IMR-90 (cell line): ENCODE results near the gene SLC19A1. TPM values are rescaled to one million over a fixed set of nuclear protein-coding genes. Genes with fewer than 3 reads are reported as not detected.

Experiments
- ATAC-seq: fragments of 200-7000 bp; cut with Tn5 transposase; 2 replicates; pipeline ENCODE4 v1.9.1; 2020; ENCODE audit warnings: low read depth, mild to moderate bottlenecking, moderate library complexity
- BruUV-seq: library from RNA; stranded (reverse); fragments of 400-500 nt; replicated peaks from 2 replicates; lab custom pipeline; 2021; lab: Mats Ljungman, UMichigan
- CTCF ChIA-PET: fragments of 300-600 bp; formaldehyde crosslinking; extraction: SDS; loops from one replicate; lab custom pipeline; 2021; ENCODE audit warnings: antibody characterized with exemption; lab: Yijun Ruan, JAX
- POLR2A ChIA-PET: fragments of 300-600 bp; sonication (Branson Sonifier 250); formaldehyde crosslinking; loops from one replicate; lab custom pipeline; 2022; ENCODE audit warnings: antibody characterized with exemption; ENCODE audit not compliant: unreplicated experiment; lab: Charles Lee
- DNase-seq: peaks from one replicate; pipeline ENCODE4 v3.0.0; 2013
- H2AFZ ChIP-seq: replicated peaks from 2 replicates; pipeline ENCODE3; 2013; ENCODE audit warnings: low read length, mild to moderate bottlenecking; ENCODE audit not compliant: poor library complexity
- H2AK5ac ChIP-seq: 2 replicates; pipeline ENCODE4 v1.6.1; 2013; ENCODE audit warnings: low read depth, low read length, inconsistent platforms
- H2AK9ac ChIP-seq: replicated peaks from 2 replicates; pipeline ENCODE3; 2013; ENCODE audit warnings: mild to moderate bottlenecking, low read depth, low read length, moderate library complexity; ENCODE audit not compliant: poor library complexity
- H2BK120ac ChIP-seq: 2 replicates; pipeline ENCODE4 v1.6.1; 2013; ENCODE audit warnings: low read depth, low read length, inconsistent platforms
- H2BK15ac ChIP-seq: 3 replicates; pipeline ENCODE4 v1.6.1; 2013; ENCODE audit warnings: low read depth, low read length, inconsistent platforms
- H2BK20ac ChIP-seq: 2 replicates; pipeline ENCODE4 v1.6.1; 2013; ENCODE audit warnings: low read depth, mild to moderate bottlenecking, inconsistent platforms, low read length, moderate library complexity
- H2BK5ac ChIP-seq: 2 replicates; pipeline ENCODE4 v1.6.1; 2013; ENCODE audit warnings: mild to moderate bottlenecking, low read depth, low read length, inconsistent platforms; ENCODE audit not compliant: poor library complexity, severe bottlenecking
- H3K14ac ChIP-seq: replicated peaks from 2 replicates; pipeline ENCODE4 v1.6.1; 2013; ENCODE audit warnings: low read depth, low read length, inconsistent platforms
- H3K18ac ChIP-seq: 2 replicates; pipeline ENCODE4 v1.6.1; 2013; ENCODE audit warnings: low read depth, low read length, control low read depth
- H3K23ac ChIP-seq: 2 replicates; pipeline ENCODE4 v1.6.1; 2013; ENCODE audit warnings: low read depth, low read length, inconsistent platforms
- H3K27ac ChIP-seq: 2 replicates; pipeline ENCODE4 v1.5.1; 2013; ENCODE audit warnings: mild to moderate bottlenecking, control low read depth, low read length; ENCODE audit not compliant: insufficient read depth
- H3K27me3 ChIP-seq: 2 replicates; pipeline ENCODE4 v1.6.1; 2013; ENCODE audit warnings: low read length; ENCODE audit not compliant: control insufficient read depth, insufficient read depth
- H3K36me3 ChIP-seq: 2 replicates; pipeline ENCODE4 v1.6.1; 2013; ENCODE audit warnings: low read length, mixed read lengths; ENCODE audit not compliant: control insufficient read depth, insufficient read depth
- H3K4ac ChIP-seq: 2 replicates; pipeline ENCODE4 v1.6.1; 2013; ENCODE audit warnings: low read depth, low read length, inconsistent platforms
- H3K4me1 ChIP-seq: 2 replicates; pipeline ENCODE4 v1.6.1; 2013; ENCODE audit warnings: low read length, mixed read lengths; ENCODE audit not compliant: control insufficient read depth, insufficient read depth
- H3K4me2 ChIP-seq: 2 replicates; pipeline ENCODE4 v1.6.1; 2013; ENCODE audit warnings: low read depth, mild to moderate bottlenecking, control low read depth, low read length, moderate library complexity
- H3K4me3 ChIP-seq: 2 replicates; pipeline ENCODE4 v1.5.1; 2013; ENCODE audit warnings: low read depth, mild to moderate bottlenecking, control low read depth, low read length, moderate library complexity; ENCODE audit not compliant: insufficient read depth
- H3K56ac ChIP-seq: 2 replicates; pipeline ENCODE4 v1.6.1; 2013; ENCODE audit warnings: low read length, inconsistent platforms; ENCODE audit not compliant: insufficient read depth; ENCODE audit errors: extremely low read depth
- H3K79me1 ChIP-seq, 2 experiments: 2 replicates each; pipeline ENCODE4 v1.6.1; 2013; ENCODE audit warnings: low read length in 2 of 2, inconsistent platforms in 1 of 2, low read depth in 1 of 2
- H3K9ac ChIP-seq: 2 replicates; pipeline ENCODE4 v1.6.1; 2013; ENCODE audit warnings: low read depth, low read length, control low read depth
- H3K9me1 ChIP-seq: 2 replicates; pipeline ENCODE4 v1.6.1; 2013; ENCODE audit warnings: low read length, inconsistent platforms; ENCODE audit not compliant: insufficient read depth
- H3K9me3 ChIP-seq: 2 replicates; pipeline ENCODE4 v1.6.1; 2013; ENCODE audit warnings: low read length; ENCODE audit not compliant: control insufficient read depth, insufficient read depth
- H4K20me1 ChIP-seq: 2 replicates; pipeline ENCODE4 v1.6.1; 2013; ENCODE audit warnings: low read length, inconsistent platforms; ENCODE audit not compliant: insufficient read depth
- H4K5ac ChIP-seq: 2 replicates; pipeline ENCODE4 v1.6.1; 2013; ENCODE audit warnings: mild to moderate bottlenecking, low read depth, low read length, control low read depth
- H4K8ac ChIP-seq, 2 experiments: 2 replicates each; pipeline ENCODE4 v1.6.1; 2013; ENCODE audit warnings: low read depth in 2 of 2, low read length in 2 of 2, control low read depth in 1 of 2, inconsistent platforms in 1 of 2
- H4K91ac ChIP-seq: 2 replicates; pipeline ENCODE4 v1.6.1; 2013; ENCODE audit warnings: low read depth, low read length, inconsistent platforms; ENCODE audit not compliant: insufficient read depth
- BHLHE40 ChIP-seq: fragments of 150-350 bp; IDR thresholded peaks from 2 replicates; pipeline ENCODE4 v1.6.1; 2016; ENCODE audit warnings: mild to moderate bottlenecking, low read depth, low read length
- CEBPB ChIP-seq: IDR thresholded peaks from 2 replicates; pipeline ENCODE4 v1.6.1; 2012; ENCODE audit warnings: low read depth, low read length, improper control_type of control experiment
- CHD1 ChIP-seq: IDR thresholded peaks from 2 replicates; pipeline ENCODE4 v1.6.1; 2012; ENCODE audit warnings: low read depth, low read length, improper control_type of control experiment
- FOS ChIP-seq: fragments of 150-350 bp; IDR thresholded peaks from 2 replicates; pipeline ENCODE4 v1.6.1; 2016; ENCODE audit warnings: low read depth, low read length
- MAFK ChIP-seq: IDR thresholded peaks from 2 replicates; pipeline ENCODE4 v1.6.1; 2012; ENCODE audit warnings: low read depth, low read length, improper control_type of control experiment
- MAZ ChIP-seq: IDR thresholded peaks from 2 replicates; pipeline ENCODE4 v1.6.1; 2012; ENCODE audit warnings: low read depth, mild to moderate bottlenecking, low read length, improper control_type of control experiment, moderate library complexity, borderline replicate concordance
- MXI1 ChIP-seq: IDR thresholded peaks from 2 replicates; pipeline ENCODE4 v1.6.1; 2012; ENCODE audit warnings: low read depth, mild to moderate bottlenecking, low read length, moderate library complexity, borderline replicate concordance
- NFE2L2 ChIP-seq: fragments of 150-350 bp; IDR thresholded peaks from 2 replicates; pipeline ENCODE4 v1.6.1; 2016; ENCODE audit warnings: low read depth, mild to moderate bottlenecking, low read length
- POLR2A ChIP-seq: IDR thresholded peaks from 2 replicates; pipeline ENCODE4 v1.6.1; 2012; ENCODE audit warnings: mild to moderate bottlenecking, low read depth, low read length
- RAD21 ChIP-seq: IDR thresholded peaks from 2 replicates; pipeline ENCODE4 v1.6.1; 2012; ENCODE audit warnings: low read length, improper control_type of control experiment
- RCOR1 ChIP-seq: IDR thresholded peaks from 2 replicates; pipeline ENCODE4 v1.6.1; 2012; ENCODE audit warnings: mild to moderate bottlenecking, low read length, improper control_type of control experiment; ENCODE audit not compliant: insufficient replicate concordance
- RFX5 ChIP-seq: IDR thresholded peaks from 2 replicates; pipeline ENCODE4 v1.8.0; 2012; ENCODE audit warnings: low read depth, mild to moderate bottlenecking, low read length, moderate library complexity
- SMC3 ChIP-seq: fragments of 150-350 bp; IDR thresholded peaks from 2 replicates; pipeline ENCODE4 v1.6.1; 2016; ENCODE audit warnings: low read depth, mild to moderate bottlenecking, antibody characterized with exemption, low read length, moderate library complexity
- WGBS, 2 experiments: methylation state at CpG; one replicate each; pipeline versions ENCODE4 v1.1.5 to v1.1.7; 2013; ENCODE audit warnings: missing lambda C conversion rate in 2 of 2; ENCODE audit not compliant: insufficient read length in 1 of 2; ENCODE audit errors: extremely low coverage in 2 of 2; 5-methylcytosine and 5-hydroxymethylcytosine counted together
- dilution Hi-C: fragments of 300-500 bp; cut with HindIII; formaldehyde crosslinking; loops from one replicate; pipeline ENCODE4 v1.14.3; 2018; ENCODE audit warnings: low sequenced_read_pairs; ENCODE audit not compliant: unreplicated experiment
- in situ Hi-C: fragments of 300-500 bp; cut with MboI; formaldehyde crosslinking; loops from 3 replicates; pipeline ENCODE4 v1.14.3; 2019; ENCODE audit warnings: low sequenced_read_pairs, inconsistent platforms, mixed read lengths
- intact Hi-C: fragments of 100-400 bp; cut with micrococcal nuclease; formaldehyde crosslinking; loops from 2 replicates; pipeline ENCODE4 v1.10.0; 2022
- polyA plus RNA-seq, 3 experiments: library from polyadenylated mRNA; depleted of rRNA; stranded (reverse); fragments of >200 nt; gene quantifications; 2 replicates each; pipeline ENCODE4 v1.2.3, GENCODE V29; 2012; ENCODE audit warnings: low replicate concordance in 1 of 3
- total RNA-seq: library from RNA; depleted of rRNA; stranded (reverse); fragments of >200 nt; gene quantifications from 2 replicates; pipeline ENCODE4 v1.2.3, GENCODE V29; 2012
- TF ChIP-seq, protein P1 (sequence below): fragments of 150-350 bp; IDR thresholded peaks from 2 replicates; pipeline ENCODE4 v1.6.1; 2016; ENCODE audit warnings: low read depth, mild to moderate bottlenecking, low read length, moderate library complexity, borderline replicate concordance
- TF ChIP-seq, protein P2 (sequence below): conservative IDR thresholded peaks from 2 replicates; pipeline ENCODE4 v1.5.1; 2012; ENCODE audit warnings: mild to moderate bottlenecking, low read depth, low read length, improper control_type of control experiment
- TF ChIP-seq, protein P3 (sequence below): fragments of 150-350 bp; IDR thresholded peaks from 2 replicates; pipeline ENCODE4 v1.6.1; 2017; ENCODE audit warnings: mild to moderate bottlenecking, antibody characterized with exemption, low read length, low read depth

Gene SLC19A1
- total and polyA plus RNA-seq, 2 of the 4 experiments (the other 2 are of a cell fraction), result 2.2 to 16.2 TPM

DNA sequence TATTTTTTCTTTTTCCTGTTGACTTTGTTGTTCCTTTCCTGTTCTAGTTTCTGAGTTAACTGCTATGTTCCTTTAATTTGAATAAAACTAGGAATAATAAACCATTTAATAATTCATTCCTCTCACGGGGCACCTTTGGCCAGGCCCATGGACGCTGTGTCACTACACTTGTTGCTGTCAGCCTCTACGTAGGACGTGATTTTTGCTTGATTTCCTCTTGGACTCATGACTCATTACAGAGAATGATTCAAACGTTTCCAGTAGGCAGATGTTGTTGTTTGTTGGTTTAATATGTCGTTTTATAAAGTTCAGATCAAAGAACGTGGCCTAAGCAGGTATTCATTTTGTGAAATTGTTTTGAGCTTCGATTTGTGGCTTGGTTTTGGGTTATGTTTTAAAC lies 9.1 kb upstream of the SLC19A1 start:
- no peak overlapping the region for H2BK15ac ChIP-seq
- ChIA-PET POLR2A (no interaction called here), CTCF (interaction anchor here (1.4 kb wide), 1 partner anchor 17 kb away, joined by 3 read pairs; no protein-coding TSS in a partner anchor)
- no TSS peak for BruUV-seq
- no peak overlapping the region for H3K18ac ChIP-seq
- H3K79me1 ChIP-seq, result no peaks in the 10 kb centered on the region
- H3K9me3 ChIP-seq, result no peaks in the 10 kb centered on the region
- no peak overlapping the region for H4K5ac ChIP-seq
- no peaks in the 10 kb centered on the region for H3K36me3 ChIP-seq
- TF ChIP-seq NFE2L2, result peak; percentile 35; the same call in 1 of the 2 replicates
- TF ChIP-seq, protein P1, sequence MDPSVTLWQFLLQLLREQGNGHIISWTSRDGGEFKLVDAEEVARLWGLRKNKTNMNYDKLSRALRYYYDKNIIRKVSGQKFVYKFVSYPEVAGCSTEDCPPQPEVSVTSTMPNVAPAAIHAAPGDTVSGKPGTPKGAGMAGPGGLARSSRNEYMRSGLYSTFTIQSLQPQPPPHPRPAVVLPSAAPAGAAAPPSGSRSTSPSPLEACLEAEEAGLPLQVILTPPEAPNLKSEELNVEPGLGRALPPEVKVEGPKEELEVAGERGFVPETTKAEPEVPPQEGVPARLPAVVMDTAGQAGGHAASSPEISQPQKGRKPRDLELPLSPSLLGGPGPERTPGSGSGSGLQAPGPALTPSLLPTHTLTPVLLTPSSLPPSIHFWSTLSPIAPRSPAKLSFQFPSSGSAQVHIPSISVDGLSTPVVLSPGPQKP, result no peak
- TF ChIP-seq MXI1, result no peak
- TF ChIP-seq RCOR1, result no peak
- TF ChIP-seq BHLHE40, result no peak
- TF ChIP-seq CHD1, result no peak
- no peak for TF ChIP-seq RFX5
- TF ChIP-seq, protein P2, sequence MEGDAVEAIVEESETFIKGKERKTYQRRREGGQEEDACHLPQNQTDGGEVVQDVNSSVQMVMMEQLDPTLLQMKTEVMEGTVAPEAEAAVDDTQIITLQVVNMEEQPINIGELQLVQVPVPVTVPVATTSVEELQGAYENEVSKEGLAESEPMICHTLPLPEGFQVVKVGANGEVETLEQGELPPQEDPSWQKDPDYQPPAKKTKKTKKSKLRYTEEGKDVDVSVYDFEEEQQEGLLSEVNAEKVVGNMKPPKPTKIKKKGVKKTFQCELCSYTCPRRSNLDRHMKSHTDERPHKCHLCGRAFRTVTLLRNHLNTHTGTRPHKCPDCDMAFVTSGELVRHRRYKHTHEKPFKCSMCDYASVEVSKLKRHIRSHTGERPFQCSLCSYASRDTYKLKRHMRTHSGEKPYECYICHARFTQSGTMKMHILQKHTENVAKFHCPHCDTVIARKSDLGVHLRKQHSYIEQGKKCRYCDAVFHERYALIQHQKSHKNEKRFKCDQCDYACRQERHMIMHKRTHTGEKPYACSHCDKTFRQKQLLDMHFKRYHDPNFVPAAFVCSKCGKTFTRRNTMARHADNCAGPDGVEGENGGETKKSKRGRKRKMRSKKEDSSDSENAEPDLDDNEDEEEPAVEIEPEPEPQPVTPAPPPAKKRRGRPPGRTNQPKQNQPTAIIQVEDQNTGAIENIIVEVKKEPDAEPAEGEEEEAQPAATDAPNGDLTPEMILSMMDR, result no peak
- peak; percentile 86 for TF ChIP-seq FOS
- TF ChIP-seq CEBPB, result no peak
- no peak for TF ChIP-seq MAFK
- TF ChIP-seq, protein P3, sequence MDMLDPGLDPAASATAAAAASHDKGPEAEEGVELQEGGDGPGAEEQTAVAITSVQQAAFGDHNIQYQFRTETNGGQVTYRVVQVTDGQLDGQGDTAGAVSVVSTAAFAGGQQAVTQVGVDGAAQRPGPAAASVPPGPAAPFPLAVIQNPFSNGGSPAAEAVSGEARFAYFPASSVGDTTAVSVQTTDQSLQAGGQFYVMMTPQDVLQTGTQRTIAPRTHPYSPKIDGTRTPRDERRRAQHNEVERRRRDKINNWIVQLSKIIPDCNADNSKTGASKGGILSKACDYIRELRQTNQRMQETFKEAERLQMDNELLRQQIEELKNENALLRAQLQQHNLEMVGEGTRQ, result no peak
- no peak for TF ChIP-seq POLR2A
- no peak for TF ChIP-seq RAD21
- TF ChIP-seq SMC3, result no peak
- no peak for TF ChIP-seq MAZ
- no peak overlapping the region for H2AK5ac ChIP-seq
- H3K56ac ChIP-seq, result no peak overlapping the region
- dilution Hi-C loops, result no loop called here
- peaks cover 2% of the 10 kb centered on the region; the same call in 1 of the 2 replicates for H3K4me1 ChIP-seq
- no peak overlapping the region for H2AFZ ChIP-seq
- no peak overlapping the region for H3K4me2 ChIP-seq
- H4K20me1 ChIP-seq, result no peaks in the 10 kb centered on the region
- H3K14ac ChIP-seq, result no peak overlapping the region
- in situ Hi-C loops, result no loop called here
- H3K27me3 ChIP-seq, result peaks cover 10% of the 10 kb centered on the region
- ATAC-seq (no peak), DNase-seq (peak; percentile 91)
- H2AK9ac ChIP-seq, result peak overlapping the region; percentile 5
- no peak overlapping the region for H3K27ac ChIP-seq
- H4K91ac ChIP-seq, result no peak overlapping the region
- no peak overlapping the region for H4K8ac ChIP-seq
- H2BK5ac ChIP-seq, result no peak overlapping the region
- intact Hi-C loops, result no loop called here
- no peak overlapping the region for H3K4me3 ChIP-seq
- H3K9me1 ChIP-seq, result 0 out of 2 replicates have a peak, but pooled peaks cover 9% of the 10 kb centered on the region
- H3K4ac ChIP-seq, result no peak overlapping the region
- H2BK20ac ChIP-seq, result no peak overlapping the region
- WGBS, 2 experiments, result 0% methylated on average over 4 of the region's 8 CpGs; no CpG with 5 or more reads in 1 of the 2 experiments
- H3K9ac ChIP-seq, result no peak overlapping the region
- no peak overlapping the region for H2BK120ac ChIP-seq
- no peak overlapping the region for H3K23ac ChIP-seq
